Mesothelial cell of epicardium (in vitro differentiated cells): ENCODE results near the gene SPATA21. TPM values are rescaled to one million over a fixed set of nuclear protein-coding genes. Genes with fewer than 3 reads are reported as not detected.

Experiments
- DNase-seq, 2 experiments: peaks; one replicate each; pipeline ENCODE4 v3.0.0; 2021; ENCODE audit warnings: low spot score in 2 of 2; ENCODE audit not compliant: unreplicated experiment in 2 of 2
- H3K27ac Mint-ChIP-seq: 2 replicates; pipeline ENCODE4 v1.8.0; 2021; ENCODE audit warnings: mixed read lengths
- H3K27me3 Mint-ChIP-seq: 2 replicates; pipeline ENCODE4 v1.8.0; 2021; ENCODE audit warnings: low read depth, mixed read lengths
- H3K36me3 Mint-ChIP-seq: 2 replicates; pipeline ENCODE4 v1.8.0; 2021; ENCODE audit warnings: mixed read lengths
- H3K4me1 Mint-ChIP-seq: 2 replicates; pipeline ENCODE4 v1.8.0; 2021; ENCODE audit warnings: mixed read lengths
- H3K4me3 Mint-ChIP-seq: 2 replicates; pipeline ENCODE4 v1.8.0; 2021; ENCODE audit warnings: mild to moderate bottlenecking, moderate library complexity, mixed read lengths
- H3K9me3 Mint-ChIP-seq: 2 replicates; pipeline ENCODE4 v1.8.0; 2021; ENCODE audit warnings: mixed read lengths
- total RNA-seq: library from RNA; stranded (reverse); gene quantifications from 3 replicates; pipeline ENCODE4 v1.2.1, GENCODE V29; 2021
- TF ChIP-seq, protein P1 (sequence below): fragments of 200-600 bp; sonication (generic); IDR thresholded peaks from one replicate; pipeline ENCODE4 v1.5.0; 2021; ENCODE audit warnings: antibody characterized with exemption; ENCODE audit not compliant: unreplicated experiment

SPATA21 gene
- total RNA-seq, 1 donor from 2014 or later, result not detected

DNA sequence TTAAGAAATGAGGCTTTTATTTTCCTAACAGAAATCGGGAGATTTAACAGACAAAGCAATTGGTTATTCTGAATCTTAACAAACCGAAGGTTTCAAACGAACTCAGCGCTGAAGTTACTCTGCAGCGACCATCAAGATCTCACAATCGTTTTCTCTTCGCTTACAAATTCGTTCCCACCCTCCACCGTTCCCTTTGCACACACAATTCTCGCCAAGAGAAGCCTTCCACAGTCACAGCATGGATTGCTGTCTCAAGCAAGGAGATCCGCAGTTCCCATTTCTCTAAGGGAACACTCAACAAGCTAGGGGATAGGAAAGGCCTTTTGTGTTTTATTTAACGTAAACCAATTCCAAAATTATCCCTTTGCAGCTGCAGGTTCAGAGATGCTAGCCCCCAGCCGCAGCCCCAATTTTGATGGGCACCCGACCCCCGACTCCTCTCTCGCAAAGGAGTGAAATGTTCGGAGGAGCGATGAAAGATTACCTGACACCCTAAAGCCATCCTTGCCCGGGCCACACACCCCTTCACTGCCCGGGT, 85.7 kb downstream of the SPATA21 start:
- H3K27ac Mint-ChIP-seq, result peak overlapping the region; percentile 95
- TF ChIP-seq, protein P1, sequence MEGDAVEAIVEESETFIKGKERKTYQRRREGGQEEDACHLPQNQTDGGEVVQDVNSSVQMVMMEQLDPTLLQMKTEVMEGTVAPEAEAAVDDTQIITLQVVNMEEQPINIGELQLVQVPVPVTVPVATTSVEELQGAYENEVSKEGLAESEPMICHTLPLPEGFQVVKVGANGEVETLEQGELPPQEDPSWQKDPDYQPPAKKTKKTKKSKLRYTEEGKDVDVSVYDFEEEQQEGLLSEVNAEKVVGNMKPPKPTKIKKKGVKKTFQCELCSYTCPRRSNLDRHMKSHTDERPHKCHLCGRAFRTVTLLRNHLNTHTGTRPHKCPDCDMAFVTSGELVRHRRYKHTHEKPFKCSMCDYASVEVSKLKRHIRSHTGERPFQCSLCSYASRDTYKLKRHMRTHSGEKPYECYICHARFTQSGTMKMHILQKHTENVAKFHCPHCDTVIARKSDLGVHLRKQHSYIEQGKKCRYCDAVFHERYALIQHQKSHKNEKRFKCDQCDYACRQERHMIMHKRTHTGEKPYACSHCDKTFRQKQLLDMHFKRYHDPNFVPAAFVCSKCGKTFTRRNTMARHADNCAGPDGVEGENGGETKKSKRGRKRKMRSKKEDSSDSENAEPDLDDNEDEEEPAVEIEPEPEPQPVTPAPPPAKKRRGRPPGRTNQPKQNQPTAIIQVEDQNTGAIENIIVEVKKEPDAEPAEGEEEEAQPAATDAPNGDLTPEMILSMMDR, result no peak

DNA sequence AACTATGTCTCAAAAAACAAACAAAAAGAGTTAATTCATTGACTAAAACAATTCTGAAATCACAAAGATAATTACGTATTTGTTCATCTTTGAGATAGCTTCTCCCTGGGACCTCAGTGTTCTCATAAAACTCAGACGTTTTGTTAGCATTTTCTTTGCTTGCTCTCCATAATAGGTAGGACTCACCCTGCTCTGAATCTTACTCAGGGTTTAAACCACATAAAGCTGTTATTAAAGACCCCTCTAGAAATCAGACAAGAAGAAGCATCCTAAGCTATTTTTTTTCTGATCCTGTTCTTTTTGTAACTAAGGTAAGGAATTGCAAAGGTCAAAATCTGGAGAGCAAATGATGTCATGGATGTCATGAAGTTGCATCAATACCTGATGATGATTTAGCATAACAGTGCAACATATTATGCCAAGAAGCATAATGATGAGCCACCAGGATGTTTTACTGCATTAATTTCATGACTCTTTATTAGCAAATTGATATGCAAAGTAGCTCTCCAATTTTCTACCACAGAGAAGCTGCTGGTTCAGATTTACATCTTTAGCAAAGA, 87.3 kb downstream of the SPATA21 start:
- H3K36me3 Mint-ChIP-seq, result no peaks in the 10 kb centered on the region
- no peaks in the 10 kb centered on the region for H3K9me3 Mint-ChIP-seq
- no peaks in the 10 kb centered on the region for H3K27me3 Mint-ChIP-seq
- peak overlapping the region; percentile 78 for H3K27ac Mint-ChIP-seq
- no peak for DNase-seq
- H3K4me3 Mint-ChIP-seq, result peak overlapping the region; percentile 17
- H3K4me1 Mint-ChIP-seq, result peaks cover 21% of the 10 kb centered on the region
- TF ChIP-seq, protein P1, result no peak

More for the DNA sequence above, 85.7 kb downstream of the SPATA21 start:
- H3K27me3 Mint-ChIP-seq, result no peaks in the 10 kb centered on the region
- DNase-seq, result no peak
- H3K36me3 Mint-ChIP-seq, result no peaks in the 10 kb centered on the region
- H3K9me3 Mint-ChIP-seq, result no peaks in the 10 kb centered on the region
- peak overlapping the region; percentile 97 for H3K4me3 Mint-ChIP-seq
- H3K4me1 Mint-ChIP-seq, result peaks cover 21% of the 10 kb centered on the region

Other genes with a start within 250 kb of the SPATA21 start
- gene ARHGEF19, start 224.8 kb downstream of the SPATA21 start, total RNA-seq, result 85.3 to 88.3 TPM (median 86.6 TPM) in 3 replicates
- gene CPLANE2, start 200.2 kb downstream of the SPATA21 start, total RNA-seq, result 7.7 to 10.7 TPM (median 9.1 TPM) in 3 replicates
- gene FBXO42, start 84.9 kb downstream of the SPATA21 start, total RNA-seq, result 24.4 to 28.8 TPM (median 25.5 TPM) in 3 replicates
- 116 to 121 TPM (median 119 TPM) in 3 replicates for gene SZRD1, start 70.2 kb downstream of the SPATA21 start, total RNA-seq
- 43.7 to 46.7 TPM (median 44.1 TPM) in 3 replicates for gene NECAP2, start 3.3 kb upstream of the SPATA21 start, total RNA-seq
- 3,774 to 3,945 TPM (median 3,937 TPM) in 3 replicates for gene RNU1-1, start 76.9 kb upstream of the SPATA21 start, total RNA-seq
- gene NBPF1, start 176.1 kb upstream of the SPATA21 start, total RNA-seq, result 74.5 to 86.3 TPM (median 79.1 TPM) in 3 replicates
- 3,774 to 3,945 TPM (median 3,937 TPM) in 3 replicates for gene RNU1-3, start 229.5 kb upstream of the SPATA21 start, total RNA-seq